Panc1 (cell line): ENCODE data around the gene GNAQ. TPM values are rescaled to one million over a fixed set of nuclear protein-coding genes. Genes with fewer than 3 reads are reported as not detected.

Experiments
- ATAC-seq: fragments of 200-7000 bp; cut with Tn5 transposase; 2 replicates; pipeline ENCODE4 v1.9.1; 2020; ENCODE audit warnings: mild to moderate bottlenecking, moderate library complexity
- BruUV-seq: library from RNA; stranded (reverse); fragments of 400-500 nt; replicated peaks from 2 replicates; lab custom pipeline; 2021; lab: Mats Ljungman, UMichigan
- CTCF ChIA-PET: fragments of 300-600 bp; sonication (Branson Sonifier 250); formaldehyde crosslinking; loops from one replicate; lab custom pipeline; 2022; ENCODE audit warnings: antibody characterized with exemption; lab: Charles Lee
- POLR2A ChIA-PET: fragments of 300-600 bp; sonication (Branson Sonifier 250); formaldehyde crosslinking; loops from one replicate; lab custom pipeline; 2022; ENCODE audit warnings: antibody characterized with exemption; lab: Charles Lee
- DNase-seq: peaks from one replicate; pipeline ENCODE4 v3.0.0-alpha.2; 2010; ENCODE audit warnings: low read depth, low spot score
- H3K27ac ChIP-seq: 2 replicates; pipeline ENCODE4 v1.5.1; 2011; ENCODE audit warnings: mild to moderate bottlenecking, low read length, inconsistent platforms
- H3K27me3 ChIP-seq: fragments of 200-500 bp; sonication (Bioruptor generic); 2 replicates; pipeline ENCODE4 v1.6.0; 2014; ENCODE audit warnings: low read length, inconsistent platforms; ENCODE audit not compliant: control insufficient read depth, insufficient read depth
- H3K36me3 ChIP-seq: fragments of 200-500 bp; sonication (Bioruptor generic); 2 replicates; pipeline ENCODE4 v1.5.1; 2014; ENCODE audit warnings: inconsistent platforms, mild to moderate bottlenecking, low read length, moderate library complexity; ENCODE audit not compliant: control insufficient read depth, insufficient read depth
- H3K4me1 ChIP-seq: 2 replicates; pipeline ENCODE4 v1.5.1; 2011; ENCODE audit warnings: inconsistent platforms, mild to moderate bottlenecking, low read length, moderate library complexity; ENCODE audit not compliant: control insufficient read depth, insufficient read depth
- H3K4me3 ChIP-seq, 2 experiments: 2 replicates each; pipeline ENCODE4 v1.5.1; 2011 to 2012; ENCODE audit warnings: low read depth in 2 of 2, low read length in 2 of 2, mild to moderate bottlenecking in 2 of 2, inconsistent platforms in 1 of 2, moderate library complexity in 1 of 2
- H3K9me3 ChIP-seq: fragments of 200-500 bp; sonication (Bioruptor generic); 2 replicates; pipeline ENCODE4 v1.5.1; 2014; ENCODE audit warnings: low read depth, mild to moderate bottlenecking, inconsistent platforms, low read length, moderate library complexity; ENCODE audit not compliant: control insufficient read depth, insufficient read depth
- POLR2AphosphoS5 ChIP-seq: IDR thresholded peaks from 2 replicates; pipeline ENCODE4 v1.6.1; 2012; ENCODE audit warnings: mild to moderate bottlenecking, low read depth, low read length, moderate library complexity
- REST ChIP-seq, 2 experiments: IDR thresholded peaks; 2 replicates each; pipeline ENCODE4 v1.6.1; 2011 to 2012; ENCODE audit warnings: low read depth in 2 of 2, control low read depth in 1 of 2, low read length in 1 of 2, mild to moderate bottlenecking in 1 of 2, moderate library complexity in 1 of 2; ENCODE audit not compliant: insufficient read depth in 1 of 2
- SIN3A ChIP-seq: IDR thresholded peaks from 2 replicates; pipeline ENCODE4 v1.6.1; 2012; ENCODE audit warnings: low read depth, mild to moderate bottlenecking, low read length, moderate library complexity, borderline replicate concordance; ENCODE audit not compliant: insufficient read depth
- TCF7L2 ChIP-seq: IDR thresholded peaks from 2 replicates; pipeline ENCODE4 v1.6.1; 2011; ENCODE audit warnings: mild to moderate bottlenecking, low read depth, low read length, inconsistent platforms
- in situ Hi-C: cut with HindIII; loops from 2 replicates; pipeline ENCODE4 v1.10.0; 2016; ENCODE audit warnings: low sequenced_read_pairs, low pct_unique_long_range_greater_than_20kb
- intact Hi-C: fragments of 100-400 bp; cut with micrococcal nuclease; formaldehyde crosslinking; loops from one replicate; pipeline ENCODE4 v1.10.0; 2022; ENCODE audit not compliant: unreplicated experiment
- total RNA-seq: library from RNA; stranded (reverse); gene quantifications from one replicate; pipeline ENCODE4 v1.2.1, GENCODE V29; 2021; ENCODE audit not compliant: unreplicated experiment
- TF ChIP-seq, protein P1 (sequence below): fragments of 450-650 bp; IDR thresholded peaks from 2 replicates; pipeline ENCODE4 v1.5.1; 2017; ENCODE audit warnings: mild to moderate bottlenecking

GNAQ gene
- total RNA-seq, 1 experiment from 2014 or later: 34.5 TPM

DNA sequence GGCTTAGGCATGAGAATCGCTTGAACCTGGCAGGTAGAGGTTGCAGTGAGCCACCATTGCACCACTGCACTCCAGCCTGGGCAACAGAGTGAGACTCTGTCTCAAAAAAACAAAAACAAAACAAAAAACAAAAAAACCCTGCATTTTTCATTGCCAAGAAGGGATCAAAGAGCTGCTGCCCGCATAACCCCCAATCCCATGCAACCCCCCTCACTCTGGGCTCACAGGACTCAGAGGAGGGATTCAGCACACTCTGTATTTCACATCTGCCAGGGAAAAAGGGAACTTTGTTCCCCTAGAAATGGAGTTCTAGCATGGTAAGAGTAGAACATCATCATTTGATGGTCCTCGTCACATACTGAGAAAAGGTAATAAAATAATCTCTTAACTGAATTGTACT, 229.5 kb downstream of the GNAQ start:
- no peak for DNase-seq
- POLR2A ChIA-PET: no interaction called here
- CTCF ChIA-PET: no interaction called here

DNA sequence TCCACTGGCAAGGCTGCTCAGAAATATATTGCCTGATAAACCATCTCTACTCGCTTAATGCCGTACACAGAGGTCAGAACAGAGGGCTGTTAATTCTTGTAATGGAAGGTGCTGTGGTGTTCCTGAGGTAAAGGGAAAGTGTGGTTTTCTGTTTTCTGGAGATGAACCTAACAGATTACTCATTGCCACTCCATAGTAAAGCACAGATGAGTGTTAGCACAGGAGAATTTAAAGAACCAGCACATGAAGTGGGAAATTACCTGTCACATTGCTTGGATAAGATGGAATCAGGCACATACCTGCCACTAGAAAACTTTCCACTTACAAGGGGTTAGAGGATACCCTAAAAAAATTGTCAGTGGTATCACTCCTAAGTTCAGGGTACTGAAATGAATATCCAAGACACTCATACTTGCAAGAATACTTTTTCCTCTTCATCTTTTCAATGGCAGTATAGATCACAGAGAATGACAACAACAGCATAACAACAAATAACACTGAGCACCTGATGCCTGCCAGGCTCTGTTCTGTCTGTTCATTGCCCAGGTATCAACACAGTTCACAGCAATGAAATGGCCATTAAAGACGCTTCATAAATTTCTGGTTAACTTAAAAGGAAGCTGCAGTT, 230.6 kb downstream of the GNAQ start:
- in situ Hi-C loops: no loop called here
- no peaks in the 10 kb centered on the region for H3K9me3 ChIP-seq
- ATAC-seq (no peak), DNase-seq (no peak)
- intact Hi-C loops: no loop called here
- ChIA-PET POLR2A (no interaction called here), CTCF (no interaction called here)
- H3K27me3 ChIP-seq: no peaks in the 10 kb centered on the region
- no peaks in the 10 kb centered on the region for H3K36me3 ChIP-seq
- TF ChIP-seq SIN3A: no peak
- no peak for TF ChIP-seq REST (IDR thresholded peaks at IDR 0.05; ENCODE audit: insufficient read depth in 1 of 2, low read depth in 2 of 2, low read length in 1 of 2)
- no peaks in the 10 kb centered on the region for H3K4me1 ChIP-seq
- no TSS peak for BruUV-seq
- H3K4me3 ChIP-seq: no peak overlapping the region
- no peak overlapping the region for H3K27ac ChIP-seq

More for the DNA sequence above, 229.5 kb downstream of the GNAQ start:
- Histone ChIP-seq H3K4me3 (no peak overlapping the region), H3K4me1 (no peaks in the 10 kb centered on the region), H3K36me3 (no peaks in the 10 kb centered on the region), H3K9me3 (no peaks in the 10 kb centered on the region), H3K27me3 (no peaks in the 10 kb centered on the region), H3K27ac (no peak overlapping the region)
- in situ Hi-C loops: no loop called here
- TF ChIP-seq POLR2AphosphoS5: no peak
- TF ChIP-seq SIN3A: no peak
- TF ChIP-seq, protein P1, sequence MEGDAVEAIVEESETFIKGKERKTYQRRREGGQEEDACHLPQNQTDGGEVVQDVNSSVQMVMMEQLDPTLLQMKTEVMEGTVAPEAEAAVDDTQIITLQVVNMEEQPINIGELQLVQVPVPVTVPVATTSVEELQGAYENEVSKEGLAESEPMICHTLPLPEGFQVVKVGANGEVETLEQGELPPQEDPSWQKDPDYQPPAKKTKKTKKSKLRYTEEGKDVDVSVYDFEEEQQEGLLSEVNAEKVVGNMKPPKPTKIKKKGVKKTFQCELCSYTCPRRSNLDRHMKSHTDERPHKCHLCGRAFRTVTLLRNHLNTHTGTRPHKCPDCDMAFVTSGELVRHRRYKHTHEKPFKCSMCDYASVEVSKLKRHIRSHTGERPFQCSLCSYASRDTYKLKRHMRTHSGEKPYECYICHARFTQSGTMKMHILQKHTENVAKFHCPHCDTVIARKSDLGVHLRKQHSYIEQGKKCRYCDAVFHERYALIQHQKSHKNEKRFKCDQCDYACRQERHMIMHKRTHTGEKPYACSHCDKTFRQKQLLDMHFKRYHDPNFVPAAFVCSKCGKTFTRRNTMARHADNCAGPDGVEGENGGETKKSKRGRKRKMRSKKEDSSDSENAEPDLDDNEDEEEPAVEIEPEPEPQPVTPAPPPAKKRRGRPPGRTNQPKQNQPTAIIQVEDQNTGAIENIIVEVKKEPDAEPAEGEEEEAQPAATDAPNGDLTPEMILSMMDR: no peak
- no peak for TF ChIP-seq REST (IDR thresholded peaks at IDR 0.05; ENCODE audit: insufficient read depth in 1 of 2, low read depth in 2 of 2, low read length in 1 of 2)
- no peak for TF ChIP-seq TCF7L2
- intact Hi-C loops: no loop called here
- no TSS peak for BruUV-seq
- ATAC-seq: no peak
